Caki2 (cell line): ENCODE data around the gene BOC. TPM values are rescaled to one million over a fixed set of nuclear protein-coding genes. Genes with fewer than 3 reads are reported as not detected.

Experiments used
- DNase-seq: peaks from one replicate; pipeline ENCODE4 v3.0.0-alpha.2; 2015; ENCODE audit warnings: low read depth
- in situ Hi-C: cut with HindIII; loops from 2 replicates; pipeline ENCODE4 v1.10.0; 2016; ENCODE audit warnings: low sequenced_read_pairs, low pct_unique_long_range_greater_than_20kb, mixed read lengths
- total RNA-seq: library from RNA; depleted of rRNA; stranded (reverse); fragments of >200 nt; shearing (Covaris generic); gene quantifications from 2 replicates; pipeline ENCODE4 v1.2.3, GENCODE V29; 2014; ENCODE audit warnings: low replicate concordance

BOC gene
- total RNA-seq, 1 experiment from 2014 or later = 5.3 TPM

DNA sequence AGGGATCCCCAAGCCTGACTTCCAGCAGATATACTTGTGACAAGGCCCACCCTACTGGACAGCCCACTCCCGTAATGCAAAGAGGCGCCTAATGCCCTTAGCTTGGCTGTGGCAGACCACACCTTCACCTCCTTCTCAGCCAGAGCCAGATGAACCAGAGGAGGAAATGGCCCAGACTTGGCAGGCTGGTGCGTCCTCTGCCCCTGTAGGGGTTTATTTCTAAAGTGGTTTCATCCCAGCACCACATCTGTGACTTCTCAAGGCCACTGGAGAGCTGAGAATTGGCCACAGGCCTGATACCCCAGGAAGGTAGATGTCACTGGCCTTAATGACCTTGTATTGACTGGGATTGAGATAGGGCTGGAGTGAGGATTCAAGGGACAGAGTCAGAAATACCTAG is 29.5 kb downstream of the BOC start:
- DNase-seq = no peak
- in situ Hi-C loops = no loop called here

DNA sequence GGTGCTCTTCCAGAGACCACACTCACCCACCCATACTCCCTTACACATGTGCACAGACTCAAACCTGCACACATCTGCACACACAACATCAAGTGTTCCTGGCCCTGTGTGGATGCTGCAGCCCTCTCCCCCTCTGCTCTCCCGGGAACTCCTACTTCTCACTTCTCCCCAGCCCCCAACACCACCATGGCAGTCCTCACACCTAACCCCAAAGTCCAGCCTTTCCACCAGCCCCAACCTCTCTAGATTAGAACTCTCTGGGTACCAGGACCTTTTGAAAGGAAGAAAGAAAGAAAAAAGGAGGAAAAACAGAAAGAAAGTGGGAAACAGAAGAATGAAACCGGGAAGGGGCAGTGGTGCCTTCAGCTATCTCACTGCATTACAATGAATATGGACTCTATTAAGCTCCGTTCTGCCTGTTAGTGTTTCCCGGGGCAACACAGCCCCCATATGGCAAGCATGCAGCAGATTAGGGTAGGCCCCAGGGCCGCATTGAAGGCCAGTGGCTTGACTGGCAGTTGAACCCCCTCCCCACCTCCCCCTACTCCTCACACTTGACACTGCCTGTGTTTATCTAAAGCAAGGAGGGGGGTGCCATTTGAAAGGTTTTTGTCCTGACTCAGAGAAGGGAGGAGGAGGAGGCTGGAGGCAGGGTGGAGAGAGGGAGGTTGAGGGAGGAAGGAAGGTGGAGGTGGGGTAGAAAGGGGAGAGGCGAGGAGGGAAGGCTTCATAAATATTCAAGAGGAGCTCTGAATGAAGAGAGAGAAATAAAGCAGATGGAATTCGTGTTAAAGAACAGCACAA is 30.1 kb downstream of the BOC start:
- in situ Hi-C loops = no loop called here
- DNase-seq = no peak

DNA sequence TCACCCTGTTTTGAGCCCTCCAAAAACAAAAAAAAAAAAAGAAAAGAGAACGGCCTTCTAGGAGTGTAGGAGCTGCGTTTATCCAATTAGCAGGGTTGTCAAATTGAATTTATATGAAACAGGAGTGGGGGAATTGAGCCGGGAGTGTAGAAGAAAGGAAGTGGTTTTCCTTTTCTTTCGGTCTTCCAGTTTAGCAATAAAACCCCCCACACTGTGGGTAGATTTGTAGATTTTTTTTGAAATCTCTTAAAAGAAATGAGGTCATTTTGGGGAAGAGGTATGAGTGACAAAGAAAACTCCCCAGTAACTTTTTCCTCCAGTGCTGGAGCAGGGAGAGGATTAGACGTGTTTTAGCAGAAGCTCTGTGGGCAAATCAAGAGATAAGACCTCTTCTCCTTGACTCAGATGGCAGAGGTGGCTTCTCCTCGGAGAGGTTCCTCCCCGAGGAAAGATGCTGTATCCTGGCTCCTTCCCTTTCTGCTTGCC is 30.8 kb downstream of the BOC start:
- DNase-seq = no peak
- in situ Hi-C loops = no loop called here

DNA sequence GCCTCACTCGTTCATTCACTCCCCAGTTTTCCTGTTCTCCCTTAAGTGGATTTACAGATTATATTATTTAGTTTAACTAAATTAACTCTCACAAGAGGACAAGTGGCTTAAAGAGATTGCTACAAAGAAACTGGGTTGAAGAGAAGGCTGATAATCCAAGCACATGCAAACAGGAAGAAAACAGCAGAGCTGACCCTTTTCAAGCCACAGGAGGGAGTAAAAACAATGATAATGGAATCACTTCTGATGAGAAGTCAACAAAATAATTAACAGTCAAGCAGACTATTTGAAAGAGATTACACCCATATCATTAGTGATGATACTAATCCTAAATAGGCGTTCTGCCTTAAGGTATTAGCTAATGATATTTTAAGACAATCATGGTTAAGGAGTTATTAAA is 31.7 kb downstream of the BOC start:
- DNase-seq = no peak
- in situ Hi-C loops = no loop called here

DNA sequence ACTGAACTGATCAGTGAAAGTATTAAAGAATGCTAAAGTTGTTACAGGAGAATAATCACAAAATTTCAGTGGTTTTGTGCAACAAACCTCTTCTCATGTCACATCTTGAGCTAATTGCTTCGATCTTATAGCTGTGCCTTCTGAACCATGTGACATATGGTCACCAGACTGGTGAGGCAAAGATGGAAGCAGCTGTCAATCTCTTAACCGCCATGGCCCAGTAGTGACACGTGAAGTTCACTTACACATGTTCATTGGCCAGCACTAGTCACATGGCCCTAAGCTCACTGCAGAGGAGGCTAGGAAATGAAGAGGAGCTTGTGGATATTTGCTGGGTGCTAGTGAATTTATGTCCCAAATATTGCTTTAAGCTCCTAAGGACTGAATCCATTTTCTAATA is 32.5 kb downstream of the BOC start:
- DNase-seq = no peak
- in situ Hi-C loops = no loop called here

DNA sequence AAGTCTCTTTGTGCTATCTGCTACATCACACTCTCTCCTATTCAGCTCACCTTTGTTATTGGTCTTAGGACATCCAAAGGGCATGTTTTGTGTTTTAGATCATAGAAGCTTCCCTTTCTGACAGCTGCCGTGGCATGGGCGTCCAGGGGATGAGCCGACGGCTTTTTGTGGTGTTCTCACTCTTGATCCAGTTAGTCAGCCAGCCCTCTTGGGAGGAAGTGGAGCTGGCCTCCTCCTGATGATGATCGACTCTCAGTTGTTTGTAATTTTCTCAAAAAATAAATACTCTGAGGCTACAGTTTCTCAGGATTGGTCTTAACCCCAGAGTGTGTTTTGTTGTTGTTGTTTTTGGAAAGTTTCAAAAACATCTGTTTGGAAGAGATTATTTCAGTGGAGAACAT is 34.4 kb downstream of the BOC start:
- no peak for DNase-seq
- in situ Hi-C loops = no loop called here

DNA sequence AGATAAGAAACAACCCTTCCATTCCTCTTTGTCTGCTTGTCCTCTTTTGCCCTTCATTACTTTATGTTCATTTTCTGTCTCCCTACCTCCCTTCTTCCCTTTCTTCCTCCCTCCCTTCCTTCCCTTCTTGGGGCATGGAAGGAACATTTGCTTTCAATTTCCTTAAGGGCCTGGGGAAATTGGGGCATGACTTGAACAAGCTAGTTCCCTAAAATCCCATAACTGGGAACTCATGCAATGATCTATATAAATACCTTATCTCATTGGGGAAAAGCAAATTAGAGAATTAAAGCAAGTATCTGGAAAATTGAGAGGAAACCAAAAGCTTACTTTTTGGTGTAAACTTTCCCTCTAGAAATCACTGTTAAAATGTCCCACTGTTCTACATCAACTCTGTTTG is 35.7 kb downstream of the BOC start:
- in situ Hi-C loops = no loop called here

DNA sequence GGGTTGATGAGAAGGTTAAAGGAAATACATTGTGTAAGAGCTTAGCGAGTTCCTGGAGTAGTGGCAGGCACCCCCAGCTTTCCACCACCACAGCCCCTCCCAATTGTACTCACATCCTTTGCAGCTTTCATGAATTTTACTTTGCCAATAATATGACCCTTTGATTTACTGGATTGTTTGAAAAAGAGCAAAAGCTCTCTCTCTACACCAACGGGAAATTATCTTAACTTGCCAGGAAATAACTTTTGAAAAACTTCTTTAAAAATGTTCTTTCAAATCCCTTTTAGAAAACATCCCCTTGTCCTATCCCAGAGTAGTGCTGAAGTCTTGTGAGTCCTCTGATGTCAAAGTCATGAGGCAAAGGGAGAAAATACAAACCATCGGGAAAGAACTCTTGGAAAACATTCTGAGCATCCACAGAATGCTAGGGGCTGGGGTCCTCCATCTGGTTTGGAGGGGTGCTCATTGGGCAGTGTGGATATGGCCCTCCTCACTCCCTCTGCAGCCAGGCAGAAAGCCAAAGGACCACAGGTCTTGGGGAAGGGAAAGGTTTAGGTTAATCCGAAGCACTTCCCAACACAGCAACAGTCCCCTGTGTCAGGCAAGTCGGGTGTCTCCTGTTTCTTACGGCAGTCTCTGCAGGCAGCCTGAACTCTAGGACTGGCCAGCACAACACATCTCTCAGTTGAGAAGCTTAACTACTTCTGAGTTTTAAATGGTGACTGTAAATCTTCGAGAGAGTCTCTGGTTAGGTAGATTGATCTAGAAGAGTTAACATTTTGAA is 36.5 kb downstream of the BOC start:
- no peak for DNase-seq
- in situ Hi-C loops = no loop called here

More for the DNA sequence above, 35.7 kb downstream of the BOC start:
- no peak for DNase-seq

DNA sequence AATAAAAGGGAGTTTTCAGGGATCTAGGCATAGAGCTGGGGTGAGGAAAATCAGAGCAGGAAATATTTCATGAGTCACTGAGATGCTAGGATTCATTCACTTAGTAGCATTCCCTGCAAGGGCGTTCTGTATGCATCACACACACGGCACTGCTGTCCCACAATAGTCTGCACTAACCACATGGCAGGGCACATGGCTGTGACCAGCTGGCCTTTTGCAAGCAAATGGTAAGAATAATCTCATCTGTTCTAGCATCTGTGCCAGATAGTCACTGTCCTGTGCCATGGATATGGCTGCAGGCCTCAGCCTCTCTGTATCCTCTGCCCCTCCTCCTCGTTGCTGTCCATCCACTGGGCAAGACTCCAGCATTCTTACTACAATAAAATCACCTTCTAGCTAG is 37.8 kb downstream of the BOC start:
- in situ Hi-C loops = no loop called here
- DNase-seq = no peak

DNA sequence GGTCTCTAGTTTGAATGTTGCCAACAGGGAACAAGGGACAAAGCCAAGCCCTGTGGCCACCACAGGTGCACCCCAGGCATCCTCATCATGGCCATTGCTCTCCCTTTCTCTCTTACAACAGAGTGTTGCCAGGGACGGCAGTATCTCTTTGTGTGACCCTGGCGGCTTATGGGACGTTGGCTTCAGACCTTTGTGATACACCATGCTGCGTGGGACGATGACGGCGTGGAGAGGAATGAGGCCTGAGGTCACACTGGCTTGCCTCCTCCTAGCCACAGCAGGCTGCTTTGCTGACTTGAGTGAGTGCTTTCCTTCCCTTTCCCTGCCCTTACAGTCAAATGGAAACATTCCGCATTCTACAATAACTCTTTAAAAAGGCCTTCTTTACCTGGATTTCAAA is 38.2 kb downstream of the BOC start:
- DNase-seq = no peak
- in situ Hi-C loops = no loop called here

DNA sequence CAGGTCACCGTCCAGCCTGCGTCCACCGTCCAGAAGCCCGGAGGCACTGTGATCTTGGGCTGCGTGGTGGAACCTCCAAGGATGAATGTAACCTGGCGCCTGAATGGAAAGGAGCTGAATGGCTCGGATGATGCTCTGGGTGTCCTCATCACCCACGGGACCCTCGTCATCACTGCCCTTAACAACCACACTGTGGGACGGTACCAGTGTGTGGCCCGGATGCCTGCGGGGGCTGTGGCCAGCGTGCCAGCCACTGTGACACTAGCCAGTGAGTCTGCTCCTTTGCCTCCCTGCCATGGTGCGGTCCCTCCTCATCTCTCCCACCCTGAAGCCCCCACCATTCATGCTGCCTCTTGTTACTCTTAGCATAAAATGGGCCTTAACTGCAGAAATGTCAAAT is 39.2 kb downstream of the BOC start:
- no peak for DNase-seq

DNA sequence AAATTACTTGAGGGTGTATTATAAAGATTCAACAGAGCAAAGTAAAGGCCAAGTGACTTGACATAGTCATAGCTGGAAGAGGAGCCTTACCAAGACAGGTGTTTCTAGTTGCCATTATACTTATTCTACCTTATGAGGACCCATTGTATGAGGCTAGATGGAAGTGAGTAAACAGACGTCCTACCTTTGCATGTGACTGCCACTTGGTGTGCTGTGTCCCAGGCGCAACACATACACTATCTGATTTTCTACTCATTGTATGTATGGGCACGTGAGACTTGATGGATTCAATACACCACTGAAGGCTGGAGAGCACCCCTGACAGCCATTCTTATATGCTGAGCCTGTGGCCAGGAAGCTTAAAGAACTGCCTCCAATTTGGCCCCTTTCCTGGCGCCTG is 40.5 kb downstream of the BOC start:
- DNase-seq = no peak
- in situ Hi-C loops = no loop called here

More for the DNA sequence above, 39.2 kb downstream of the BOC start:
- in situ Hi-C loops = no loop called here

DNA sequence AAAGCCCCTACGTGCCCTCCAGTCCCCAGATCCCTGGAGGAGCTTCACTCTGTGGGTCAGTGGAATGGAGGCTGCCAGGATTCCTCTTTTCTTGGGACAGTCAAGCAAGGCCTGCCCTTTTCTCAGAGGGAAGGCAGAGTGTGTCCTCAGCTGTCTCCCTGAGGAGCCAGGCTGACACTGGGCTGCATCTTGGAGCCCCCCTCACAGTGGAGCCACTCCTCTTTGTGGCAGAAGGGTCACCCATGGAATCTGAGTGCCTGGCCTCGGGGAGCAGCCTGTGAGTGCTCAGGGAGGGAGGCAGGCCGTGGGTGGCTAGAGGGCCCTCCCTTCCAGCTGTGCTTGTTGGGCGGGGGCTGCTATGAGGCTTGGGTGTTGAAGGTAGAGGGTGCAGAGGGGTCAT is 41.2 kb downstream of the BOC start:
- in situ Hi-C loops = no loop called here

DNA sequence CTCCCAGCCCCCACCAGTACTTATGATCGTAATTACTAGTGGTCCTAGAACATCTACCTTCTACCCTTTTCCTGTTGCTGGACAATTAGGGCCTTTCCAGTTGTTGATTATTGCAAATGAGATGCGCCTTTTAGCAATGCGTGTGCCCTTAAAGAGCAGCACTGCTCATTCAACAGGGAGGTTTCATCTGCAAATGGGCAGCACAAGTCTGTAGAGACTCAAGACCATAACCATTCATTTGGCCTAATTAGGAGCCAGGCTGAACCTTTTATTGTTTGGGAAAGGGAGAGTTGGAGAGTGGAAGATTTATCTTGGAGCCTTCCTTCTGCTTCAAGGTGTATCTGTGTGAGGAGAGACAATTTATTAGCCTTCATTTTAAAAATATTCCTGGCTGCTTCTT is 42.3 kb downstream of the BOC start:
- DNase-seq = no peak
- in situ Hi-C loops = no loop called here

More for the DNA sequence above, 41.2 kb downstream of the BOC start:
- DNase-seq = no peak

DNA sequence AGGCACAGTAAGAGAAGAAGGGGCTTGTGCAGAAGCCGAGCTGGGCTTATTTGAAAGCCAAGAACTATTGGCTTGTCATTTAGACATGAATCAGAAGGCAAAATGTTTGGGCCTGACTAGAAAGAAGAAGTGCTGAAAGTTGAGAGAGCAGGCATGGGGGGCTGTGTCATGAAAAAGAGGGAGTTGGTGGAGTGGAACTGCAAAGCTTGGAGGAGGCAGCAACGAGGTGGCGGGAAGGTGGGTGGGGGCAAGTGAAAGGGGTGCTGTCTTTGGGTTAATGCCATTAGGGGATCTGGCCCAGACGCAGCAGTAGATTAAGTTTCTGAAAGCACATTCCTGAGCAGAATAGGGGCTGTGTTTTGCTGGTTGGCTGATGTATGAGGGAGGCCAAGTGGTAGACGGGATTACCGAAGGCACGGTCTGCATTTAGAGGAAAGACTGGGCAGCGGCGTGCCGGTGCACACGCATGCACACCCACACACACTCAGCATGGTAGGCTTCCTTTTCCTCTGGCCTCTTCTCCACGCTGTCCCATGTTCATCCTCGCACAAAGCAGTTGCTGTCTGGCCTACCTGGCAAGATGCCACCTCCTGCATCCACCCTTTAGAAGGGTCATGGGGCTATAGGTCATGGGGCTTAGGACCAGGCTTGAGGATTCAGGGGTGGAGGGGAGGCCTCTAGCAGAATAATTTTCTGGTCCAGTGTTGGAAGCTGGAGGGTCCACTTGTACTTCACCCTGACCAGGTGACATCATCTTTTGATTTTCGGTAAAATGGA is 43.0 kb downstream of the BOC start:
- in situ Hi-C loops = no loop called here
- no peak for DNase-seq

DNA sequence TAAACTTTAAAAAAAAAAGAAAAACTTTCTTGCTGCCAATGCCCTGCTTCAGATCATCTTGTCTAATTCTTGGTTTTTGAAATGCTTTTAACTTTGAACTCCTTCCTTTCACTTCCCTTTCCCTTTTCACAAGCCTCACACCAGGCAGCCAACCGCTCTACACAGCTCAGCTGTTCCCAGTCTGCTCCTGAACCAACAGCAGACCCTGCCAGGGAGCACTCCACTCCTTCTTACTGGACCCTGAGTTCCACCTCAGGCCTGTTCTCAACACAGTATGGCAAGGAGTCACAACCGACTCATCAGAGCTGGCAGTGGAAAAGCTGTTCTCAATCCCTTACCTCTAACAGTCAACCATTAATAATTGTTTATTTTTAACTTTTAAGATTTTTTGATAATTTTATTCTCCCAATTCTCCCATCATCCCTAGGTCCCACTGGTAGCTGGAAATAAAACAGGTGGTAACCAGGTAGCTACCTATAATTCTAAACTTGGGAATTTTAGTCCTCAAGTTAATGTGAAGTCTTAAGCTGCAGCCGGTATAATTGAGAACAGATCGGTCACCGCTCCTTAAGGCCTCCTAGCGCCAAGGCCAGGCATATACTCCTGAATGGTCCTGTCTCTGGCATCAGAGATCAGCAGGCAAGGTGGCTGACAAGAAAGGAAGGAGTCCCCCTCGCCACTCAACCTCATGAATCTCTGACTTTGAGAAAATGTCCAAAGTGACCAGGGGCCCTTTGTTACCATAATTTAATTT is 43.9 kb downstream of the BOC start:
- no peak for DNase-seq
- in situ Hi-C loops = no loop called here

DNA sequence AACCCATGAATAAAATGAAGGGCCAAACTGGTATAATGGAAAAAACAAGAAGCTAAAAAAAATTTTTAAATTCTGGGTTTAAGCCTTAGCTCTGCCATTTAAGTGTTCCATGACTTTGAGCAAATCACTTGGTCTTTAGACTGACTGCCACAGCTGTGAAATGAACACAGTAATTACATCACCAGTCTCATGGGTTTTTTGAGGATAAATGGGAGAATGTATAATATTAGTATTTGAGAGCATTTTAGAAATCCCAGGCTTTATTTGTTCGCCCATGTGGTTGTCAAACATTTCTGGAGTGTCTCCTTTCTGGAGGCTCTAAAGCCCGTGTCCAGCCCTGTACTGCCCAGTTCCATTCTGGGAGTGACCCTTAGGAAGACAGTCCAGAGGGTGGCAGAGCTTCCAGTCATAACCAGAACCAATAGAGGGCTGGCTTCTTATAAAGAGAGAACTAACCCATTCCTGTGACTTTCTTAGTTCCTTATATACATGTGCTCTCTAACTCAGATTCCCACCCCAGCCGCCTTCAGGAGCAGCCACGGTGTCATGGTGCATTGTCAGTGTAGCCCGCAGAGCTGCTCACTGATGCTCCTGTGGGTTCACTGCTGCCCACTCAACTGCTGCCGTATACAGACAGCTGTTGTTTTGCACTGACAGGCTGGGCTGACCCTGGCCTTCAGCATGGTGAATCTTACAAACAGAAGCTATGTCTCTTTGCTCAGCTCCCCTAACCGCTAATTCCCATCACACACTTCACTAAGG is 44.7 kb downstream of the BOC start:
- no peak for DNase-seq
- in situ Hi-C loops = no loop called here

DNA sequence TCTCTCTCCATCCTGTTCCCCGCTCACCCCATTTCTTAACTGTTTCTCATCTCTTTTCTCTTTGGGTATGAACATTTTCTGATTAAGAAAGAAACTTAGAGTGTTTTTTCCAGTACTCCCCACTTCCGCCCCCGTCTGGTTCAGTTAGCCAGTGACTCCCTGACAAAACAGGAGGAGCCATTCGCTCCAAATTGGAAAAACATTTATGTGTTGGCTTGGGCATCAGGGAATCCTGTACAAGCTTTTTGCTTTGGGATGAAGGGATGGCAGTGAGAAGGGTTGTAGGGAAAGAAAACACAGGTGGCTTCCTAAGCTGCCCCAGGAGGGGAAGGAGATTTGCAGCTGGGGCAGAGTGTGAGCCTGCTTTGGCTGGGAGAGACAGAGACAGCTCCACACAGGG is 47.0 kb downstream of the BOC start:
- DNase-seq = no peak
- in situ Hi-C loops = no loop called here
